ENCODE results near the gene SFXN2.

- TF ChIP-seq CTCF (IDR thresholded peaks at IDR 0.05; ENCODE audit: low read length) (no peak), EZH2phosphoT487 (IDR thresholded peaks at IDR 0.05; ENCODE audit: low read length) (no peak)
Observed at GRCh38 chr10:102702742-102703141, 11.7 kb upstream of the SFXN2 start.
